Activated CD4-positive, alpha-beta memory T cell treated with anti-CD3 and anti-CD28 coated beads for 36 hours (primary cell): Measurements from ENCODE around the gene NPIPA3. TPM values are rescaled to one million over a fixed set of nuclear protein-coding genes. Genes with fewer than 3 reads are reported as not detected.
"Not testable (repeated sequence)": the region's sequence is repeated elsewhere in the genome, so short reads cannot be mapped to it uniquely, and the experiment has no call there.

Source experiments
- CTCF ChIA-PET: fragments of 350-600 bp; sonication (Branson Sonifier 250); formaldehyde crosslinking; loops from one replicate; lab custom pipeline; 2021; ENCODE audit warnings: antibody characterized with exemption, inconsistent platforms; lab: Charles Lee
- POLR2A ChIA-PET: fragments of 350-600 bp; sonication (Branson Sonifier 250); formaldehyde crosslinking; loops from one replicate; lab custom pipeline; 2021; ENCODE audit warnings: antibody characterized with exemption; lab: Charles Lee
- DNase-seq: peaks from one replicate; pipeline ENCODE4 v3.0.0-alpha.2; 2020
- H3K27ac Mint-ChIP-seq: one replicate; pipeline ENCODE4 v1.8.0; 2021; ENCODE audit warnings: mixed read lengths
- H3K27me3 Mint-ChIP-seq: one replicate; pipeline ENCODE4 v1.8.0; 2021; ENCODE audit warnings: mixed read lengths
- H3K36me3 Mint-ChIP-seq: one replicate; pipeline ENCODE4 v1.8.0; 2021; ENCODE audit warnings: mixed read lengths
- H3K4me1 Mint-ChIP-seq: one replicate; pipeline ENCODE4 v1.8.0; 2021; ENCODE audit warnings: low read depth, mixed read lengths
- H3K4me3 Mint-ChIP-seq: one replicate; pipeline ENCODE4 v1.8.0; 2021; ENCODE audit warnings: mild to moderate bottlenecking, mixed read lengths
- H3K9me3 Mint-ChIP-seq: one replicate; pipeline ENCODE4 v1.8.0; 2021; ENCODE audit warnings: mixed read lengths
- intact Hi-C: fragments of 100-400 bp; cut with micrococcal nuclease; formaldehyde crosslinking; loops from one replicate; pipeline ENCODE4 v1.15.1; 2023
- total RNA-seq, 2 experiments: library from RNA; stranded (reverse); gene quantifications; one replicate each; pipeline ENCODE4 v1.2.3, GENCODE V29; 2021

NPIPA3 gene
- total RNA-seq, 2 experiments from 2014 or later, result 2.1 to 2.2 TPM

DNA sequence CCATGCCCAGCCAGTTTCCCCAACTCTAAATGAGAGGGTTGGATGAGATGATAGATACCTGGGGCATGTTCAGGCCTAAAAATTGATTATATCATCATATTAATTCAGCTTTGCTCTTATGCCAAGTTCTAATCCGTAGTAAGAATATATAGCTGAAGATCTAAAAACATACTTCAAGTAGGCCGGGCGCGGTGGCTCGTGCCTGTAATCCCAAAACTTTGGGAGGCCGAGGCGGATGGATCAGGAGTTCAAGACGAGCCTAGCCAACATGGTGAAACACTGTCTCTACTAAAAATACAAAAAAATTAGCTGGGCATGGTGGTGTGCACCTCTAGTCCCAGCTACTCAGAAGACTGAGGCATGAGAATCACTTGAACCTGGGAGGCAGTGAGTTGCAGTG is 21.1 kb upstream of the NPIPA3 start:
- Mint-ChIP-seq H3K4me1 (no peaks in the 10 kb centered on the region), H3K27ac (no peak overlapping the region), H3K36me3 (no peaks in the 10 kb centered on the region), H3K4me3 (no peak overlapping the region), H3K27me3 (peaks cover 5% of the 10 kb centered on the region), H3K9me3 (no peaks in the 10 kb centered on the region)
- POLR2A ChIA-PET, result no interaction called here
- CTCF ChIA-PET, result interaction anchor here (0.6 kb wide), 1 partner anchor 19 kb away, joined by 4 read pairs; no protein-coding TSS in a partner anchor
- intact Hi-C loops, result no loop called here
- no peak for DNase-seq

DNA sequence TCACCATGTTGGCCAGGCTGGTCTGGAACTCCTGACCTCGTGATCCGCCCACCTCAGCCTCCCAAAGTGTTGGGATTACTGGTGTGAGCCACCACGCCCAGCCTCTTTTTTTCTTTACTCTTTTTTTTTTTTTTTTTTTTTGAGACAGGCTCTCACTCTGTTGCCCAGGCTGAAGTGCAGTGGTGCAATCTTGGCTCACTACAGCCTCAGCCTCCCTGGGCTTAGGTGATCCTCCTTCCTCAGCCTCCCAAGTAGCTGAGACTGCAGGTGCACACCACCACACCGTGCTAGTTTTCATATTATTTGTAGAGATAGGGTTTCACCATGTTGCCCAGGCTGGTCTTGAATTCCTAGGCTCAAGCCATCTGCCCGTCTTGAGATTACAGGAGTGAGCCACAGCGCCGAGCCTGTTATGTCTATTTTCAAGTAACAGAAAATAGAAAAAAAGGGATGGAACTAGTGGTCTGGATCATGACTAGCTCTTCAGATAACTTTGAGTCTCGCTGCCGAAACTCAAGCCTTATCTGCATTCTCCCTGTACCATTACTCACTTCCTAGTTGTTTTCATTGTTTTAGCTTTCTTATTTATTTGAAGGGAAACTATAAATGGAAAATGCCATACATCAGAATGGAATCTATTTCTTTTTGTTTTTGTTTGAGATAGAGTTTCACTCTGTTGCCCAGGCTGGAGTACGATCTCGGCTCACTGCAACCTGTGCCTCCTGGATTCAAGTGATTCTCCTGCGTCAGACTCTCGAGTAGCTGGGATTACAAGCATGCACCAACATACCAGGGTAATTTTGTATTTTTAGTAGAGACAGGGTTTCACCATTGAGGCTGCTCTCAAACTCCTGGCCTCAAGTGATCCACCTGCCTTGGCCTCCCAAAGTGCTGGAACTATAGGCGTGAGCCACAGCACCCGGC is 17.1 kb upstream of the NPIPA3 start:
- not testable (repeated sequence) for DNase-seq

DNA sequence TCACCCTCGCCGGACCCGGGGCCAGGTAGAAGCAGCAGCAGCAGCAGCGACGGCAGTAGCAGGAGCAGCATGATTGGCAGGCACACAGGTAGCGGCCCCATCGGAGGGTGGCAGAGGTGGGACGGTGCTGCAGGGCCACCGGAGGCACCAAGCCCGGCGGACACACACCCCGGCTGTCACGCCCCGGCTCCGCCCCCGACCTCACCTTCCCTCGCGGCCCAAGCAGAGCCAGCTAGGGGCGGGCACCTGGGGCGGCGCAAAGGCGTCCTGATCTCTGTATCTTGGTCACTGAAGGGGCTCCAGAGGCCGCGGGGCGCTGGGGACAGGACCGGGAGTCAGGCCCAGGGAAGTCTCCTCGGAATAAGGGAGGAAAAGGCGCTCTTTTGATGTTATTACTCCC is 9.1 kb upstream of the NPIPA3 start, which contains the start of gene PLA2G10:
TSS of gene PLA2G10 (minus strand) at position 180 of the 400 bp plus-strand sequence. CDS start at position 101, 79 bp downstream.
- H3K27me3 Mint-ChIP-seq, CTCF ChIA-PET, H3K9me3 Mint-ChIP-seq, H3K4me1 Mint-ChIP-seq, intact Hi-C loops, H3K36me3 Mint-ChIP-seq, H3K27ac Mint-ChIP-seq, DNase-seq, POLR2A ChIA-PET, H3K4me3 Mint-ChIP-seq: not testable (repeated sequence)

More for the DNA sequence above, 17.1 kb upstream of the NPIPA3 start:
- intact Hi-C loops, H3K4me3 Mint-ChIP-seq, H3K27ac Mint-ChIP-seq, POLR2A ChIA-PET, H3K27me3 Mint-ChIP-seq, H3K4me1 Mint-ChIP-seq, H3K9me3 Mint-ChIP-seq, H3K36me3 Mint-ChIP-seq: not testable (repeated sequence)
- CTCF ChIA-PET, result interaction anchor here (0.6 kb wide), 1 partner anchor 22 kb away, joined by 3 read pairs; no protein-coding TSS in a partner anchor

DNA sequence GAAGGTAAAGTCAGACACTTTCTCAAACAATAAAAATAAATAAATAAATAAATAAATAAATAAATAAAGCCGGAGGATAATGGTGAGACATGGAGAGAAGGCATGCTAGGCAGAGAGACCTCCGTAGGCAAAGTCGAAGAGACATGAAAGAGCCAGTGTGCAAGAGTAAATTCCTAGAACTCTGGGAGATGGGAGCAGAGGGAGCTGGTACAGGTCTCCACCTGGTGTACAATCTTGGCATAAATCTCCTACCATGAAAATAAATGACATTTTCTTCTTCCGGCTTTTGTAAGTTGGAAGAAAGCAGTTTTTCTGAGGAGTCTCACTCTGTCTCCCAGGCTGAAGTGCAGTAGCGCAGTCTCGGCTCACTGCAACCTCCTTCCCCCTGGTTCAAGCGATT is 1.4 kb upstream of the NPIPA3 start:
- CTCF ChIA-PET, H3K9me3 Mint-ChIP-seq, POLR2A ChIA-PET, DNase-seq, H3K27ac Mint-ChIP-seq, H3K4me3 Mint-ChIP-seq, intact Hi-C loops, H3K27me3 Mint-ChIP-seq, H3K4me1 Mint-ChIP-seq, H3K36me3 Mint-ChIP-seq: not testable (repeated sequence)

DNA sequence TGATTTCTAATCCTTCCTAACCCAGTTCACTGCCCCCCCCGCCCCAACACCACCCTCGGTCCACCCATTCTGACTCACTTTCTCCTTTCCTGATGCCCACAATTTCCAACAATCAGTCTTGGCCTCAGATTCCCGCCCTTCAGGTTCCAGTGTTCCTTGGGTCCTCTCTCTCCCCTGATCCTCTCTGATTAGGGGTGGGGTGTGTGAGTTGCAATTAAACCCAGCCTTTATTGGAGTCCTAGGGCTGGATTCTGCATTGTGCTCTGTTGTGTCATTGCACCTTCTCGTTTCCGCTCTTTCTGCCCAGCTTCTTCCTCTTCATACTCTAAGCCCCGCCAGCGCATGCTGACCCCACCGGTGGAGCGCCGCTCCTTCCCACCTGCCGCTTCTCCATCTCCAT is 539 bp upstream of the NPIPA3 start:
- H3K9me3 Mint-ChIP-seq, intact Hi-C loops, DNase-seq, H3K27ac Mint-ChIP-seq, H3K4me3 Mint-ChIP-seq, POLR2A ChIA-PET, H3K36me3 Mint-ChIP-seq, H3K27me3 Mint-ChIP-seq, CTCF ChIA-PET, H3K4me1 Mint-ChIP-seq: not testable (repeated sequence)

DNA sequence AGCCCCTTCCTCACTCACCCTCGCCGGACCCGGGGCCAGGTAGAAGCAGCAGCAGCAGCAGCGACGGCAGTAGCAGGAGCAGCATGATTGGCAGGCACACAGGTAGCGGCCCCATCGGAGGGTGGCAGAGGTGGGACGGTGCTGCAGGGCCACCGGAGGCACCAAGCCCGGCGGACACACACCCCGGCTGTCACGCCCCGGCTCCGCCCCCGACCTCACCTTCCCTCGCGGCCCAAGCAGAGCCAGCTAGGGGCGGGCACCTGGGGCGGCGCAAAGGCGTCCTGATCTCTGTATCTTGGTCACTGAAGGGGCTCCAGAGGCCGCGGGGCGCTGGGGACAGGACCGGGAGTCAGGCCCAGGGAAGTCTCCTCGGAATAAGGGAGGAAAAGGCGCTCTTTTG is 30.0 kb downstream of the NPIPA3 start:
- H3K4me1 Mint-ChIP-seq, H3K4me3 Mint-ChIP-seq, H3K27me3 Mint-ChIP-seq, DNase-seq, intact Hi-C loops, CTCF ChIA-PET, H3K27ac Mint-ChIP-seq, POLR2A ChIA-PET, H3K36me3 Mint-ChIP-seq, H3K9me3 Mint-ChIP-seq: not testable (repeated sequence)

DNA sequence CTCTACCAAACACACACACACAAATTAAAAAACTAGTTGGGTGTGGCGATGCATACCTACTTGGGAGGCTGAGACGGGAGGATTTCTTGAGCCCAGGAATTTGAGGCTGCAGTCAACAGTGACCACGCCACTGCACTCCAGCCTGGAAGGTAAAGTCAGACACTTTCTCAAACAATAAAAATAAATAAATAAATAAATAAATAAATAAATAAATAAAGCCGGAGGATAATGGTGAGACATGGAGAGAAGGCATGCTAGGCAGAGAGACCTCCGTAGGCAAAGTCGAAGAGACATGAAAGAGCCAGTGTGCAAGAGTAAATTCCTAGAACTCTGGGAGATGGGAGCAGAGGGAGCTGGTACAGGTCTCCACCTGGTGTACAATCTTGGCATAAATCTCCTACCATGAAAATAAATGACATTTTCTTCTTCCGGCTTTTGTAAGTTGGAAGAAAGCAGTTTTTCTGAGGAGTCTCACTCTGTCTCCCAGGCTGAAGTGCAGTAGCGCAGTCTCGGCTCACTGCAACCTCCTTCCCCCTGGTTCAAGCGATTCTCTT is 37.7 kb downstream of the NPIPA3 start:
- H3K27ac Mint-ChIP-seq, POLR2A ChIA-PET, H3K4me3 Mint-ChIP-seq, DNase-seq, H3K36me3 Mint-ChIP-seq, H3K4me1 Mint-ChIP-seq, H3K9me3 Mint-ChIP-seq, intact Hi-C loops, H3K27me3 Mint-ChIP-seq, CTCF ChIA-PET: not testable (repeated sequence)

DNA sequence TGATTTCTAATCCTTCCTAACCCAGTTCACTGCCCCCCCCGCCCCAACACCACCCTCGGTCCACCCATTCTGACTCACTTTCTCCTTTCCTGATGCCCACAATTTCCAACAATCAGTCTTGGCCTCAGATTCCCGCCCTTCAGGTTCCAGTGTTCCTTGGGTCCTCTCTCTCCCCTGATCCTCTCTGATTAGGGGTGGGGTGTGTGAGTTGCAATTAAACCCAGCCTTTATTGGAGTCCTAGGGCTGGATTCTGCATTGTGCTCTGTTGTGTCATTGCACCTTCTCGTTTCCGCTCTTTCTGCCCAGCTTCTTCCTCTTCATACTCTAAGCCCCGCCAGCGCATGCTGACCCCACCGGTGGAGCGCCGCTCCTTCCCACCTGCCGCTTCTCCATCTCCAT is 38.6 kb downstream of the NPIPA3 start:
- H3K27me3 Mint-ChIP-seq, CTCF ChIA-PET, H3K27ac Mint-ChIP-seq, POLR2A ChIA-PET, H3K4me3 Mint-ChIP-seq, H3K36me3 Mint-ChIP-seq, intact Hi-C loops, H3K9me3 Mint-ChIP-seq, H3K4me1 Mint-ChIP-seq, DNase-seq: not testable (repeated sequence)

DNA sequence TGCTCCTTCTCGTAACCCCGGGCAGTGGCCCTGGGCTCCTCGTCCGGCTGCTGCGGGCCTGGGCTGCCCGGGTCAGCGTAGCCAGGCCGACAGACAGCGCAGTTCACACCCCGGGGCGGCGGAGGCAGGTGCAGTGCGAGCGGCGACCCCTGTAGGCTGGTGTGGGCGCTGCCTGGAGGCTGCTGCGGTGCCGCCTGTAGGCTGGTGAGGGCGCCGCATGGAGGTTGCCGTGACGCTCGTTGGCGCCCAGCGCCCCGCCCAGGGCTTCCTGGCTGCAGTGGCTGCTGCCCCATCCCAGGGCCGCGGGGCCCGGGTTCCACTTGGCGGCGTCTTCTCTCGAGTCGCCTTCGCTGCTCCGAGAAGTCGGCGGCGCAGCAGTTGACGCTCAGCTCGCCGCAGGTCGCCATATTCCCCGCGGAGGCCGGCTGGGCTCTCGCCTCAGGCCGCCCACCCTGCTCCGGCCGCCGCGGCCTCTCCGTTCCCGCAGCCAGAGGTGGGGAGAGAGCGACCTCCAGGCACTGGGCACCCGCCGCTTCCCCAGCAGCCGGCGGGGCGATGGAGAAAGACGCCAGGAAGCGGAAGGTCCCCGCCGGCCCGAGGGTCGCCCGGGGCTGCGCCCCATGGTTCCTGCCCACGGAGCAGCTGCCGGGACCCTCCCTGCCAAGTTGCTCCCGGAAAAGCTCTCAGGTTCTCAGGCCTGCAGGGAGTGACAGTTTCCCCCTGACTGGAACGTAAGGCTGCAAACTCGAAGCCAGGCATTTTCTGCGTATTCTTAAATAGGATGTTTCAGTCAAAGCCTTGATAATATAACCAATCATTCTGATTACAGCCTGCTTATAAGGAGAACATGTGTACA is 39.3 kb downstream of the NPIPA3 start, which contains the start of gene NPIPA2:
TSS of gene NPIPA2 (plus strand) at position 261 of the 856 bp plus-strand sequence. CDS start 5,533 bp downstream, outside the sequence.
- intact Hi-C loops, H3K4me3 Mint-ChIP-seq, H3K27ac Mint-ChIP-seq, POLR2A ChIA-PET, H3K9me3 Mint-ChIP-seq, H3K27me3 Mint-ChIP-seq, DNase-seq, H3K36me3 Mint-ChIP-seq, H3K4me1 Mint-ChIP-seq, CTCF ChIA-PET: not testable (repeated sequence)

DNA sequence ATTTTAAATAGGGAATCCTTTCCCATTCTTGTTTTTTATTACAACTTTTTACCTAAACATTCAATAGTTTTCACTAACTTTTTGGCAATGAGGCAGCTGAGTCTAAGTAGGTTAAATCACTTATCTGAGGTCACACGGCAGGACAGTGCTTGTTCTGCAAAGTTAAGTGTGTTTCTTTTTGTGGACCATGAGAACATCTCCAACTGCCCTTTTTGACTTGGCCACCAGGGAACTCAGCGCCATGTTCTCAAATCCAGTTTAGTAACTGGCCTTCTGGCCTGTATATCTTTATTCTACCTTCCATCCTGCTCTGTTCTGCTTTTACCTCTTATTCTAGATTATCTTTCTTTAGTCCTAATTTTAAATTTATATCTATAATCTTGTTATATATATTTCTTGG is 70.4 kb downstream of the NPIPA3 start:
- intact Hi-C loops, H3K9me3 Mint-ChIP-seq, H3K27me3 Mint-ChIP-seq, DNase-seq, H3K27ac Mint-ChIP-seq, H3K4me3 Mint-ChIP-seq, CTCF ChIA-PET, POLR2A ChIA-PET, H3K4me1 Mint-ChIP-seq, H3K36me3 Mint-ChIP-seq: not testable (repeated sequence)

DNA sequence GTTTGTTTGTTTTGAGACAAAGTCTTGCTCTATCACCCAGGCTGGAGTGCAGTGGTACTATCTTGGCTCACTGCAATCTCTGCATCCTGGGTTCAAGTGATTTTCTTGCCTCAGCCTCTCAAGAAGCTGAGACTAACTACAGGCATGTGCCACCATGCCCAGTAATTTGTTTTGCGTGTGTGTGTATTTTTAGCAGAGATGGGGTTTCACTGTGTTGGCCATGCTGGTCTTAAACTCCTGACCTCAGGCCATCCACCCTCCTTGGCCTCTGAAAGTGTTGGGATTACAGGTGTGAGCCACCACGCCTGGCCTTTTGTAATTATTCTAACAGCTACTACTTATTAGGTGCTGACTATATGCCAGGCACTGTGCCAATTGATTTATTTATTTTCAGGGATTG is 72.4 kb downstream of the NPIPA3 start:
- CTCF ChIA-PET, H3K9me3 Mint-ChIP-seq, H3K27me3 Mint-ChIP-seq, H3K36me3 Mint-ChIP-seq, DNase-seq, H3K27ac Mint-ChIP-seq, H3K4me3 Mint-ChIP-seq, H3K4me1 Mint-ChIP-seq, POLR2A ChIA-PET, intact Hi-C loops: not testable (repeated sequence)
